Islet of Langerhans (tissue), 1 donor: ENCODE measurements around the gene CACNA1A.

Source experiments
- FAIRE-seq: peaks from one replicate; lab custom pipeline; 2011; peaks lifted over from hg19 to GRCh38; lab: Jason Lieb, UNC

The CACNA1A gene

DNA sequence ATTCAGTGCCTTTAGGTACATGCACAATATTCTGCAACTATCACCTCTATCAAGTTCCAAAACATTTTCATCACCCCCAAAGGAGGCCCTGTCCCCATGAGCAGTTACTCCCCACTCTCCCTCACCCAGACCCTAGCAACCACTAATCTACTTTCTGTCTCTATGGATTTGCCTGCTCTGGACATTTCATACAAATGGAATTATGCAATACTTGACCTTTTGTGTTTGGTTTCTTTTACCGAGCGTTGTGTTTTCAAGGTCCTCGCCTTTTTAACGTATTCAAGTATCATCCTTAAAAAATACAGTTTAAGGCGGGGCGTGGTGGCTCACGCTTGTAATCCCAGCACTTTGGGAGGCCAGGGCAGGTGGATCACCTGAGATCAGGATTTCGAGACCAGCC, 196.4 kb downstream of the CACNA1A start:
- no peak for FAIRE-seq

DNA sequence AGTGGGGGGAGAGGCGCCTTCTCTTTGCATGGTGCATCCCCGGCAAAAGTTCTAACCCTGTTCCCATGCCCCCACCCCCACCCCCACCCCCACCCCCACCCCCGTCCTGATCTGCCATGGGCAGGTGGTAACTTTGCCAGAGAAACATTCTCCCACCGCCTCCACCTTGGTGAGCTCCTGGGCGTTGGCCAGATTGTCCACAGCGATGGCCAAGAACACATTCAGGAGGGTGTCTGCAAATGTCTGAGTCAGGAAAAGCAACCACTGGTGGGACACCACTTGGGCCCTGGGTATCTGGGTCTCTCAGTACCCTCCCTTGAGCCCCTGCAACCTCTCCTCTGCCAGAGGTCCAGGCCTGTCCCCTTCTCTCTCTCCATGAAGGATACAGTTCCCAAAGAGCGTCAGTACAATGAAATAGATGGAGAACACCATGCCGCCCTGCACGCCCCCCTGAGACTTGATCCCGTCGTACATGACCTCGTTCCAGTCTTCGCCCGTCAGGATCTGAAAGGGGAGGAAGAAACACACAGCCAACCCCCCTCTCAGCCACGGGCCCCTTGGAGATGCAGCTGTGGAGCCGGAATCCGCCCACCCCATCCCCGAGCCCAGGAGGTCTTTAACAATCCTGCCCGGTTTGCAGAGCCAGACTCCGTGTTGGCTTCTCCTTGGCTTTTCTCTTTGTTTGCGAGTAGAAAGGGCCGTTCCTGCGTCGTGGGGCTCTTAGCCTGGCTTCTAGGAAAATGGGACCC, 202.7 kb downstream of the CACNA1A start:
- no peak for FAIRE-seq

DNA sequence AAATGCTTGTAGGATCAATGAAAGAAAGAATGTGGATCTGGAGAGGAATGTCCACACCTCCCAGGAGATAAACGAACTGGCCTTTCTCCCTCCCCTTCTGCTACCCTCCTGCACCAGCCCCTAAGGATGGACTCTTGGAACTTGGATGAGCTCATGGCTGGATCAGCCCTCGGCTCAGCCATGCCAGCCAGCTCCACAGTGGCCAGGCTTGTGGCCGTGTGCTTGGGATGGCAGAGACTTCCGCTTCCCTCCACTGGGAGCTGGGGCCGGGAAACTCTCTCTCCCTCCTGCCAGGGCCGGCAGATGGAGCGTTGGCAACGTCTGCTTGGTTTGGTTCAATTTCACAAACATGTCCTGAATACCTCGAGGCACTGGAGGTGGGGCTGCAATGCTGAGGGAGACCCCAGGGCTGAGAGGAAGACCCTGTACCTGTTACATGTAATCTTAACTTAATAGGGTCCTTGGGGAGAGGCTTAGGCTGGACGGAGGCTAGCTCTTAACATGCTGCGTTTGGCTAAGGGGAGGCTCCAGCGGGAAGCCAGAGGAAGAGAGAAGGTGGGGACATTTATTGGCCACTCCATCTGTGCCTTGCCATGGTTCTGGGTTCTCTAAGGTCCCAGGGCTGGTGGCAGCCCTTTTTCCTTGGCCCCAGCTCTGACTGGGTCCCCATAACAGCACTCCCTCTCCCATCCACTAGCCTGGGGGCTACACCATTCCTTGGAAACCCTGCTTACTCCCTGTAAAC, 203.6 kb downstream of the CACNA1A start:
- no peak for FAIRE-seq

DNA sequence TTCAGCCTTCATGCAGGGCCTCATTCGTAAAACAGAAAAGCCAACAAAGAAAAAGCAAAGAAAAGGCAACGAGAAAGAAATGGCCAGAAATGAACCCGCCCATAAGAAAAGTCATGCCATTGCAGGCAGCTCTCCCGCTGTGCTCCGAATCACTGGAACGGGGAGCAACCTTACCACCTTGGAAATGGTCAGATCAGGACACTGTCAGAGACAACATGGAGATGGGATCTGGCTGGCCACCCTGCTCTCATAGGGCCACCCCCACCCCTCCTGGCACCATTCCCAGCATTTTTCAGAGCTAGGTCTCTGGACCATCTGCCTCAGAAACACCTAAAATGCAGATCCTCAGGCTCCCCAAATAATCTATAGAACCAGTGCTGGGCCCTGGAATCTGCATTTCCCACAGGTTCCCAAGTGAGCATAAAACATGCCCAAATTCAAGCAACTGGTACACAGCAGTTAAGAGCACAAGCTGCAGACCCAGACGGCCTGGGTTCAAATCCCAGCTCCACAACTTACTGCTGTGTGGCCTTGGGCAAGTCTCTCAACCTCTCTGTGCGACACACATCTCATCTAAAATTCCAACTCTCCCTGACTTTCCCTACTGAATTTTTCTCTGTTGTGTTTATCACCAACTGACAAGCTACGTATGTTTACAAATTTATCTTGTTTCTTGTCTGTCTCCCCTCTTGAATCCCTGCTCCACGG, 204.5 kb downstream of the CACNA1A start:
- FAIRE-seq = no peak

DNA sequence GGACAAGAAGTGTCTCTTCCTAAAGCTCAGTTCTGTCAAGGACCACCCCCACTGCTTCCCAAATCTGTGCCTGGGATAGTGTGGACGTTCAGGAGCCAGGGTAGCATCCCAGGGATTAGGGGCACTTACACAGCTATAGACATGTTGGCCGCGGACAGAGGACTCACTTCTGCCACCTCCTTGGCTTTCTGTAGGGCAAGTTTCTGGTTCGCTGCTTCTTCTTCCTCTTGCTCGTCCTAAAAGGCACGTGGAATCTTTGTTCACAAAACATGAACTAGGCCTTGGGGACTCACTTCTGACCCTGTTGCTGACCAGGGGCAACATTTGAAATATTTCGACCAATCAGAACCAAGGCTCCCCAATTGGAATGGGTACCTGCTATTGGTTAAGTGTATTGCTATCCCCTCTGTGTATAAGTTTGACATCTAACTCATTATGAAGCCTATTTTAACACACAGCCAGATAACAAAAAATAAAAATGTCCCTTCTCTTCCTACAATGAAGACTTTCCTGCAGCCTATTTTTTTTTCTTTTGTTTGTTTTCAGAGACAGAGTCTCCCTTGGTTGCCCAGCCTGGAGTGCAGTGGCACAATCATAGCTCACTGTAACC, 205.8 kb downstream of the CACNA1A start:
- peak; percentile 49 for FAIRE-seq

DNA sequence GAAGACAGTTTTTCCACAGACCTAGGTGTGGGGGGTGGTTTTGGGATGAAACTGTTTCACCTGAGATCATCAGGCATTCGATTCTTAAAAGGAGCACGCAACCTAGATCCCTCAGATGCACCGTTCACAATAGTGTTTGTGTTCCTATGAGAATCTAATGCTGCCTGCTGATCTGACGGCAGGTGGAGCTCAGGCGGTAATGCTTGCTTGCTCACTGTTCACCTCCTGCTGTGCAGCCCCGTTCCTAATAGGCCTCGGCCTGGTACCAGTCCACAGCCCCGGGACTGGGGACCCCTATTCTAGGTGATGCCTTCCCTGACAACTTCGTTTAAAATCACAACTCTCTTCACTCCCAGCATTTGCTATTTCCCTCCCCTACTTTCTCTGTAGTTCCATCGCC, 206.4 kb downstream of the CACNA1A start:
- FAIRE-seq = no peak

DNA sequence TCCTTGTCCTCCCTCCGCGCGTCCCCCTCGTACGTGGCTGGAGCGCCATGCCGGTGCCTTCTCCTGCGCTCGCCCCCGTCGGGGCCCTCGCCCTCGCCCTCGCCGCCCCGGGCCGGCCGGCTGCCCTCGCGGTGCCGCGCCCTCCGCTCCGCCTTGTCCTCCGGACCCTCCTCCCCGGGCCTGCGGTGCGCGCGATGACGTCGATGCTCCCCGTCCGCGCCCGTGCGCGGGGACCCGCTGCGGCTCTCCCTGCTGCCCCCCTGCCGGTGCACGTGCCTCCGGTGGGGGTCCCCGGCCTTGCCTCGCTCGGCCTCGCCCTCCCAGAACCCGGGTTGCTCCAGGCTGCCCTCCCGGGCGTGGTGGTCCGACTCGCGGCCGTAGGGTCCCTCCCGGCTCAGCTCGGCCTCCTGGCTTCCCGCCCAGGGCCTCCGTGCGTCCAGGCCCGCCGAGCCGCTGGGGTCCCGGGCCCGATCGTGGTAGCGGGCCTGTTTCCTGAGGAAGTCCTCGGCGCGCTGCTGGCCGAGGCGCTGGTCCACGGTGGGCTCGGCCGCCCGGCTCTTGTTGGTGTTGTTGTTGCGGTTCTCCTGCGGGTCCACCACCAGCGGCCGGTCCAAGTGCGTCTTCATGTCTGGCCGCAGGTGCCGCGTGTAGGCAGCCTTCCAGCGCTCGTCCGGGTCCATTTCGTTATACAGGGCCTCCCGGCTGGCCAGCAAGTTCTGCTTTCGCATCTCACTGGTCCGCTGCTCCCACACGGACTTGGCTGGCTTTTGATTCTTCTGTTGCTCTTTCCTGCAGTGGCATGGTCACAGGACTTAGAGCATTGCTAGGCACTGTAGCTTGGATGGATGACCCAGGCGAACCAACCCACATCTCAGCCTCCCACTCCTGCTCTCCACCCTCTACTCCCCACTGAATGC, 207.5 kb downstream of the CACNA1A start:
- FAIRE-seq = no peak

DNA sequence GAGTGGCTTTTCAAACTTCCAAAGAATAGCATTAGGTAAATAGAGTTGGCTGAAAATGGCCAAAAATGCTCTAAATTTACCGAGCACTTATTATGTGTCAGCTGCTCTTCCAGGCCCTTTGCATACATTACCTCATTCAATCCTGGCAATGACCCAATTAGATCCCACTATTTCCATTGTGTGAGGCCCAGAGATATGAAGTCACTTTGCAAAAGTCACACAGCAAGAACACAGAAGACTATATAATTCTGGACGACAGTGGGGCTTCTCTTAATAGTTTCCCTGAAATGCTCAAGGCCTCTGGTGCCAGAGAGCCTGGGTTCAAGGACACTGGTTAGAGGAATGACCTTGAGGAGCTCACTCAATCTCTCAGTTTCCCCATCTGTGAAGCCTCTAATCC, 209.3 kb downstream of the CACNA1A start:
- no peak for FAIRE-seq

DNA sequence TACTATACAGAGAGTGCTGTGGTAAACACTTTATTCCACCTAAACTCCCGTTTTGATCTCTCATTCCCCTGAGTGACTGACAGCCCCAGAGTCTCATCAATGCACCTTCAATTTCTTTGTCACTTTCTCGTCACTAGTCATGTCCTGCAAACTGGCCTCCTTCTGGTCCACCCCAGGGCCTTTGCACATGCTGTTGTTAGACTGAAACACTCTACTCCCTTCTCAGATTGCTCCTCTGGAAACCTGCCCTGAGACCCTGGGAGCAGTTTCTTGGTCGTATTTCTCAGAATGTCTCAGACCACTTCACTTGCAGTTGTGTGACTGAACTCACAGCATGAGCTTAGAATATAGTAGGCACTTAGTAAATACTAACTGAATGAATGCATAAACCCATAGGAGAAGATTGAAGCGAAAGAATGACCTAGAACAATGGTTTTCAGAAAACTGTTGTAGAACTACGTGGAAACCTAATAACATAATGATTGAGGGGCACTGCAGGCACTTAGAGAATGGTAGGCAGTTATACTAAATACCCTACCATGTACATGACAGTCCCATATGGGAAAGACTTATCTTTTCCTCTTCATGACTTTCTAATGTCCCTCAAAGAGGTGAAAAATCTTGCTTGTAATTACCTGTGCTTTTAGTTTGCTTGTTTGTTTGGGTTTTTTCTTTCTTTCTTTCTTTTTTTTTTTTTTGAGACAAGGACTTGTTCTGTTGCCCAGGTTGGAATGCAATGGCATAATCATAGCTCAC, 211.3 kb downstream of the CACNA1A start:
- no peak for FAIRE-seq

DNA sequence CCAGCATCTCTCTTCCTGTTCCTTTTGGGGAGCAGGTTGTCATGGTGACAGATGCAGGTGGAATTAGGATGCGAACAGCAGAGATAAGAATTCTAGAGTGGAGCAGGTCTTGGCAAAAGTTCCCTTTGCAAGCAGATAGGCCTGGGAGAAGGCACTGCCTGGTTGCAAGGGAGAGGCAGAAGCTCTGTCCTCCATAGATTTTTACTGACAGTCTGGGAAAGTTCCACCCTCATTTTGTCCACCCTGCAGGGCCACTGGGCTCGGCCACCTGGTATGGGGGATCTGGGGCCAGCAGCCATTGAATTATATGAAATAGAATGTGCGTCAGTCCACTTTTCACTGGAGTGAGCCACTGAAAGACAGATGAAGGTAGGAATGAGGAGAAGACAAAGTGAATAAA, 214.4 kb downstream of the CACNA1A start:
- no peak for FAIRE-seq

DNA sequence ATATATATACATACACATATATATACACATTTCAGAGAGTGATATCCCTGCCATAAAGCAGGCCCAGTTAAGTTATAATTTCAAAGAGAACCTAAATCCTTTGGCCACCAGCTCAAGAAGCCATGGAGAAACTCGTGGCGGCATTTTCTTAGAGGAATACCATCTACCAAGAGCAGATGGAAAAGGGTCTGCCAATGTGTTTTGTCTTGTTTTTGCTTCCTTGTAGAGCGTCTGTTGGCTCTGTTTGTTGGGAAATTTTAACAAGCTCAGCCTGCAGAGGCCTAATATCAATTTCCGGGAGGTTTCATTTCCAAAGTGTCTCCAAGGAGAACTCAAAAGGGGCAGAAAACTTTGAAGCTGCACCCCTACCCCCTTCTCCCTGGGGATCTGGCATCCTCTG, 215.5 kb downstream of the CACNA1A start:
- FAIRE-seq = no peak

DNA sequence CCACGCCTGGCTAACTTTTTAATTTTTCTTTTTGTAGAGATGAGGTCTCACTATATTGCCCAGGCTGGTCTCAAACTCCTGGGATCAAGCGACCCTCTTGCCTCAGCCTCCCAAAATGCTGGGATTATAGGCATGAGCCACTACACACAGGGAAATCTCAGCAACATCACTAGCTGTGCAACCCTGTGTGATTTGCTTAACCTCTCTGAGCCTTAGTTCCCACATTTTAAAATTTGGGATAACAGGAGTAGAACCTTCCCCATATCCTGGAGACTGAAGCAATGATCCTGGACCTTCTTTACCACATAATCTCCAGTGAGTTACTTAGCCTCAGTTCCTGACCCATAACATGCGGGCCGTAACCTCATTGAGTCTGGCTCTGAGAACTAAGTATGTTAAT, 217.0 kb downstream of the CACNA1A start:
- FAIRE-seq = no peak

DNA sequence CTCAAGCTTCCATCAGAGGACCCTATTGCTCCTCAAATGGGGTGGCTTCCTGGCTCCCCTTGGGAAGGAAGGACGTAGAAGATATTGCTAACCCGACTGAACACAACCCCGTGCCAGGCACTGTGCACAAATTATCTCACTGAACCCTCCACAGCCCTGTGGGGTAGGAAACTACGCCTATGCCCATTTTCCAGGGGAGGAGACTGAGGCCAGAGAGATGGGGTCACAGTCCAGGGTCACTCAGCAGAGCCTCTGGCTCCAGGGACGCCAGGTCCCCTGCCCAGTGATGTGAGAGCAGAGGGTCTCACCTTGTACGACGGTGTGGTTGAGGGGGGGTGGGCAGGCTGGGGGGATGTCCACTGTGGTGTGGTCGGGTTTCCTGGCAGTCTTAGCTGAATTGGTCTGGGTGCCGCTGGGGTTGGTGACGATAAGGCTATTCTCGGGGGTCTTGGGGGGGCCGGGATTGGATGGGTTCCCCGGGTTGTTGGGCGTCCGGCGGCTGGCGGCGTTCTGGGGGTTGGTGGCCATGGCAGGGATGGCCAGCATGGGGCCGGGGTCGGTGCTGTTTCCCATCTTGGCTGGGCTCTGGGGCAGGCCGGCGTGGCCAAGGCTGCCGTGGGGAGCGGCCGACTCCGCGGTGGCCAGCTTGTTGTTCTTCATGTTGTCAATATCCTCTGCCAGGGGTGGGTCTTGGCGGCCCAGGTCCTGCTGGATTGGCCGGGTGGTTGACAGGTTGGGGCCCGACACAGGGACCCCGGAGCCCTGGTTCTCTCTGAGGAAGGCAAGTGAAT, 219.9 kb downstream of the CACNA1A start:
- FAIRE-seq = no peak

DNA sequence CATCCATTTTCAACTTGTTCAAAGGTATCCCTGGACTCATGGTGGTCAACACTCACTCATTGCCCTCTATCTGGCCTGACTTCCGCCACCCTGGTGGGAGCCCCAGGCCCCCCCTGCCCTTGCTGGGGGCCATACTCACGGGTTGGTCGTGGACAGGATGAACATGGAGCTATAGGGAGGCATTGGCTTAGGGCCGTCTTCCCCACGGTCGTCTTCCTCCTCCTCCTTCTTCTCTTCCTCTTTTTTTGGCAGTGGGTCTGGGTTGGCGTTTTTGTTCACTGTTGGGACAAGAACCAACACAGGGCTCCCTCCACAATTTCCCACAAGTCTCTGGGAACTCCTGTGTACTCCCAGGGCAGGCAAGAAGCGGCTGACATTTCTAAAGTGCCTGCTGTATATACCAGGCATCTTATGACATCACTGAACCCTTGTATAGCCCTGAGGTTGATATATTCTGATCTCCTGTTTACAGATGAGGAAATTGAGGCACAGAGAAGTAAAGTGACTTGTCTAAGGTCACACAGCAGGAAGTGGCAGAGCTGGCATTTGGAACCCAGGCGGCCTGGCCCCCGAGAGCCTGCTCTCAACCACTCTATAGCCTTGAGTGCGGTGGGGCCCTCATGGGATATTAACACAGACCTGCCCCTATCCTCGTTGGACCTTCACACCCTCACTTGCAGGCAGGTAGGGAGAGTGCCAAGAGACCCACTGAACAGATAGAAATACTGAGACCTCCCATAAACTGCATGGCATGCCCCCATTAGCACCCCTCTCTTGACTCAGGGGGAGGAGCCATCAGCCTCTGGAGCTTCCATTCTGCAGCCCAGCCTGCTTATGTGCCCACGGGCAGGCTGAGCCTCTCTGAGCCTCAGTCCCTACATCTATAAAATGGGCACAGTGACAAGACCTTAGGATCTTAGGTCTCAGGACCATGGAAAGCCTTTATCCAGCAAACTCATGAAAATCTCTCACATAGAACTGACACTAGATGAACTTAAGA, 221.1 kb downstream of the CACNA1A start:
- FAIRE-seq = no peak

DNA sequence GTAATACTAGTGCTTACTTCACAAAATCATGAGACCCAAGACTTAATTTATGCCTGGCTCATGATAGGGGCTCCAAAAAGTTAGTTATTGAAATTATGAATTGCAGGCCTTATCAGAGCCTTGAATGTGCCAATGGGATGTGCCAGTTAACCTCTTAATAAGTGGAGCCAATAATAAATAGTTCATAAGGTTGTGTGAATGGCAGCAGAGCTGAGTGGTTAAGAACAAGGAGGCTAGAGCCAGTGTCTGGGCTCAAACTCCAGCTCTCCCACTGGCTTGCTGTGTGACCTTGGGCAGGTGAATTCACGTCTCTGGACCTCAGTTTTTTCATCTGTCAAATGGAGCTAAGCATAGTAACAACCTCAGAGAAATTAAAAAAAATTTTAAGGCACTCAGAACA, 222.4 kb downstream of the CACNA1A start:
- no peak for FAIRE-seq

DNA sequence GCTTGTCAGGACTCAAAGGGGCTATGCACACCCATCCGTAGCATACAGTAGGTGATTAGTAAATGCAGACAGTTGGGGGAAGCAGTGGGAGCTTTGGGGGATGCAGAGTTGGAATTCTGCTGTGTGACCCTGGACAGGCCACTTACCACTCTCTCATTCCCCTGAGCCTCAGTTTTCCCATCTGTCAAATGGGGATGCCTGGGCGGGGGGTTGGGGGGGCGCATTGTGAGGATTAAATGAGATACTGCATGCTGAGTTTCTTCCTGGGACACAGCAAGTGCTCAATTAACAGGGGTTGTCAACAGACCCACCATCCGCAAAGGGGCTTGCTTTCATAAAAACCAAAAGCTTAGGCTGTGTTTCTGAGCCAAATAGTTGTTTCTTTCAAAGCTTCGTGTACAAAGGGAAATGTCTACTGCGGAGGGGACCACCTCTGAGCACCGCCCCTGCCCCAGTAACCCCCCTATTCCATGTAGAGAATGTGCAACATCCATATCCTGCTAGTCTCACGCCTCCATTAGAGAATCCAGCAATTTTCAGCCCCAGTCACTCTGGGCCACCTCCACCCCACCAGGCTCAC, 223.7 kb downstream of the CACNA1A start:
- no peak for FAIRE-seq

DNA sequence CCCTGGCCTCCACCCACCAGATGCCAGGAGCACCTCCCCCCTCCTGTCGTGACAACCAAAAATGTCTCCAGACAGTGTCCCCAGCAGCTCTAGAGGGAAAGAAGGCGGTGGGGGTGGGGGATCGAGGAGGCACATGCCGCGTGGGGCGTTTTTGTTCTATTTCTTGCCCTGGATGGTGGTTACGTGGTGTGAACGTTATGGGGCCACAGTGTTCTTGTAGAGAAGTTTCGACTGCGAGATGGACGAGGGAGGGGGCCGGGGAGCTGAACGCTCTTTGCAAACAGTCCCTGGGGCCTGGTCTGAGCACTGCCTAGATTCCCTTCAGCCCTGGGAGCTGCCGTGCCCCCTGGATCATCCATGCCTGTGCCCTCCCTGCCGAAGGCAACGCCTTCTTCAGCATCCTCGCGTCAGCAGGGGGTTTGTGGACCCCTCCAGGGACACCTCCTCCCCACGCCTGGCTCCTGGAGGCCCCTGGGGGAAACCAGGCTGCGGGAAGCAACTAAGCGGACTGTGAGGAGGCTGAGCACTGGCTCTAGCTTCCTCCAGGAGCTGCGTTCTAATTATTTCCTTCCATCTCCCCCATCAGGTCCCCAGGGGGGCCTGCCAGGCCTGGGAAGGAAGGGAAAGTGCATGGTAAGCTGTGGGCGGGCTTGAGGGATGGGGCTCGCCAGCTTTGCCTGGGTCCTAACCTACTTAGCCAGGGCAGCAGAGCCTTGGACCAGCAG, 224.6 kb downstream of the CACNA1A start:
- no peak for FAIRE-seq
